ENCODE data around the gene LMAN2. TPM values are rescaled to one million over a fixed set of nuclear protein-coding genes. Genes with fewer than 3 reads are reported as not detected.
"Not testable (repeated sequence)": the region's sequence is repeated elsewhere in the genome, so short reads cannot be mapped to it uniquely, and the experiment has no call there.

Gene LMAN2
- total RNA-seq, 2 donors from 2014 or later = 159 to 167 TPM

GRCh38 chr5:177307544-177308363, 43.7 kb downstream of the LMAN2 start:
- Histone ChIP-seq H3K27me3 (replicated peaks; ENCODE audit: insufficient read depth) (no peaks in the 10 kb centered on the region), H3K4me1 (ENCODE audit: control insufficient read depth in 1 of 2, low read depth in 2 of 2) (peaks cover 18 to 39% of the 10 kb centered on the region in 2 donors), H3K4me3 (no peak overlapping the region), H3K27ac (no peak overlapping the region), H3K36me3 (peaks cover 14% of the 10 kb centered on the region), H3K9me3 (no peaks in the 10 kb centered on the region)
- no peak for DNase-seq (ENCODE audit: low spot score)
- ATAC-seq (ENCODE audit: insufficient number of reproducible peaks, low FRiP score, low read depth) = no peak
- TF ChIP-seq CTCF (IDR thresholded peaks at IDR 0.05) = no peak

GRCh38 chr5:177306674-177307543, 44.6 kb downstream of the LMAN2 start:
- TF ChIP-seq CTCF (IDR thresholded peaks at IDR 0.05) = no peak
- Histone ChIP-seq H3K27me3 (replicated peaks; ENCODE audit: insufficient read depth) (no peaks in the 10 kb centered on the region), H3K4me3 (no peak overlapping the region), H3K9me3 (no peaks in the 10 kb centered on the region), H3K4me1 (ENCODE audit: control insufficient read depth in 1 of 2, low read depth in 2 of 2) (peaks cover 27 to 39% of the 10 kb centered on the region in 2 donors), H3K27ac (no peak overlapping the region), H3K36me3 (peaks cover 14% of the 10 kb centered on the region)
- DNase-seq (ENCODE audit: low spot score) (no peak), ATAC-seq (ENCODE audit: insufficient number of reproducible peaks, low FRiP score, low read depth) (no peak)

- not testable (repeated sequence) for H3K4me3 ChIP-seq; H3K9me3 ChIP-seq; ATAC-seq (ENCODE audit: insufficient number of reproducible peaks, low FRiP score, low read depth); DNase-seq (ENCODE audit: low spot score); H3K27ac ChIP-seq; H3K27me3 ChIP-seq (replicated peaks; ENCODE audit: insufficient read depth)
- Histone ChIP-seq H3K36me3 (peaks cover 14% of the 10 kb centered on the region), H3K4me1 (ENCODE audit: control insufficient read depth in 1 of 2, low read depth in 2 of 2) (peaks cover 23 to 39% of the 10 kb centered on the region in 2 donors)
These were observed 45.3 kb downstream of the LMAN2 start for GRCh38 chr5:177306103-177306640.

GRCh38 chr5:177304392-177305119, 46.9 kb downstream of the LMAN2 start:
- Histone ChIP-seq H3K27me3 (replicated peaks; ENCODE audit: insufficient read depth) (no peaks in the 10 kb centered on the region), H3K27ac (peak overlapping the region; percentile 66 to 79), H3K4me1 (ENCODE audit: control insufficient read depth in 1 of 2, low read depth in 2 of 2) (peaks cover 32 to 40% of the 10 kb centered on the region in 2 donors), H3K4me3 (peak overlapping the region; percentile 93), H3K36me3 (peaks cover 14% of the 10 kb centered on the region), H3K9me3 (no peaks in the 10 kb centered on the region)
- no peak for TF ChIP-seq CTCF (IDR thresholded peaks at IDR 0.05)
- no peak for DNase-seq (ENCODE audit: low spot score)
- no peak for ATAC-seq (ENCODE audit: insufficient number of reproducible peaks, low FRiP score, low read depth)

- peak overlapping the region; percentile 93 for H3K4me3 ChIP-seq
- H3K9me3 ChIP-seq = no peaks in the 10 kb centered on the region
- no peak for DNase-seq (ENCODE audit: low spot score)
- no peak for ATAC-seq (ENCODE audit: insufficient number of reproducible peaks, low FRiP score, low read depth)
- peaks cover 14% of the 10 kb centered on the region for H3K36me3 ChIP-seq
- peaks cover 32 to 40% of the 10 kb centered on the region in 2 donors for H3K4me1 ChIP-seq (ENCODE audit: control insufficient read depth in 1 of 2, low read depth in 2 of 2)
- peak overlapping the region; percentile 66 to 79 for H3K27ac ChIP-seq
- TF ChIP-seq CTCF (IDR thresholded peaks at IDR 0.05) = no peak
- H3K27me3 ChIP-seq (replicated peaks; ENCODE audit: insufficient read depth) = no peaks in the 10 kb centered on the region
These were observed 47.5 kb downstream of the LMAN2 start for GRCh38 chr5:177303925-177304391.

Data from thoracic aorta (tissue), 2 donors.